Caco-2 (cell line): ENCODE measurements around the gene ZNF277. TPM values are rescaled to one million over a fixed set of nuclear protein-coding genes. Genes with fewer than 3 reads are reported as not detected.

Experiments
- BruUV-seq: library from RNA; stranded (reverse); fragments of 400-500 nt; replicated peaks from 2 replicates; lab custom pipeline; 2021; lab: Mats Ljungman, UMichigan
- CTCF ChIA-PET: fragments of 300-600 bp; sonication (Branson Sonifier 250); formaldehyde crosslinking; loops from one replicate; lab custom pipeline; 2022; ENCODE audit warnings: antibody characterized with exemption; lab: Charles Lee
- POLR2A ChIA-PET: fragments of 300-600 bp; sonication (Branson Sonifier 250); formaldehyde crosslinking; loops from one replicate; lab custom pipeline; 2022; ENCODE audit warnings: antibody characterized with exemption; lab: Charles Lee
- DNase-seq, 2 experiments: peaks; one replicate each; pipeline versions ENCODE4 v3.0.0 to v3.0.0-alpha.2; 2020 to 2022
- H3K27me3 ChIP-seq: replicated peaks from 2 replicates; pipeline ENCODE4 v1.6.0; 2011; ENCODE audit warnings: low read length; ENCODE audit not compliant: control insufficient read depth, insufficient read depth
- H3K36me3 ChIP-seq: 2 replicates; pipeline ENCODE4 v1.5.1; 2011; ENCODE audit warnings: low read length; ENCODE audit not compliant: control insufficient read depth, insufficient read depth
- H3K4me1 ChIP-seq: fragments of 250-450 bp; sonication (Bioruptor Pico); 2 replicates; pipeline ENCODE4 v1.5.1; 2020; ENCODE audit warnings: mild to moderate bottlenecking
- H3K4me3 ChIP-seq: 2 replicates; pipeline ENCODE4 v1.5.1; 2011; ENCODE audit warnings: low read depth, mild to moderate bottlenecking, control low read depth, low read length
- H3K9me3 ChIP-seq: fragments of 250-450 bp; sonication (Bioruptor Pico); 2 replicates; pipeline ENCODE4 v1.5.1; 2020; ENCODE audit warnings: mild to moderate bottlenecking, moderate library complexity
- H3K27ac Mint-ChIP-seq: one replicate; pipeline ENCODE4 v1.8.0; 2022; ENCODE audit warnings: mixed read lengths; ENCODE audit not compliant: unreplicated experiment
- H3K27me3 Mint-ChIP-seq: one replicate; pipeline ENCODE4 v1.8.0; 2022; ENCODE audit warnings: mixed read lengths; ENCODE audit not compliant: insufficient read depth, unreplicated experiment
- H3K36me3 Mint-ChIP-seq: one replicate; pipeline ENCODE4 v1.8.0; 2022; ENCODE audit warnings: mild to moderate bottlenecking, mixed read lengths; ENCODE audit not compliant: insufficient read depth, unreplicated experiment
- H3K4me1 Mint-ChIP-seq: one replicate; pipeline ENCODE4 v1.8.0; 2022; ENCODE audit warnings: low read depth, mixed read lengths; ENCODE audit not compliant: unreplicated experiment
- H3K4me3 Mint-ChIP-seq: one replicate; pipeline ENCODE4 v1.8.0; 2022; ENCODE audit warnings: mild to moderate bottlenecking, moderate library complexity, mixed read lengths; ENCODE audit not compliant: unreplicated experiment
- H3K9me3 Mint-ChIP-seq: one replicate; pipeline ENCODE4 v1.8.0; 2022; ENCODE audit warnings: mixed read lengths; ENCODE audit not compliant: unreplicated experiment
- intact Hi-C: fragments of 100-400 bp; cut with micrococcal nuclease; formaldehyde crosslinking; loops from one replicate; pipeline ENCODE4 v1.10.0; 2022; ENCODE audit not compliant: unreplicated experiment
- total RNA-seq: library from RNA; stranded (reverse); gene quantifications from 2 replicates; pipeline ENCODE4 v1.2.3, GENCODE V29; 2022
- TF ChIP-seq, protein P1 (sequence below), 2 experiments: fragments of 200-600 bp in 1 of 2; IDR thresholded peaks; 1 replicate in 1 of 2; 2 replicates in 1 of 2; pipeline versions ENCODE4 v1.5.1 to v1.8.0; 2011 to 2022; ENCODE audit warnings: antibody characterized with exemption in 1 of 2, control low read depth in 1 of 2, inconsistent platforms in 1 of 2, low read depth in 1 of 2, low read length in 1 of 2, mild to moderate bottlenecking in 1 of 2, moderate library complexity in 1 of 2; ENCODE audit not compliant: insufficient read depth in 1 of 2, severe bottlenecking in 1 of 2, unreplicated experiment in 1 of 2

Gene ZNF277
- total RNA-seq, 1 experiment from 2014 or later: 22.8 TPM

DNA sequence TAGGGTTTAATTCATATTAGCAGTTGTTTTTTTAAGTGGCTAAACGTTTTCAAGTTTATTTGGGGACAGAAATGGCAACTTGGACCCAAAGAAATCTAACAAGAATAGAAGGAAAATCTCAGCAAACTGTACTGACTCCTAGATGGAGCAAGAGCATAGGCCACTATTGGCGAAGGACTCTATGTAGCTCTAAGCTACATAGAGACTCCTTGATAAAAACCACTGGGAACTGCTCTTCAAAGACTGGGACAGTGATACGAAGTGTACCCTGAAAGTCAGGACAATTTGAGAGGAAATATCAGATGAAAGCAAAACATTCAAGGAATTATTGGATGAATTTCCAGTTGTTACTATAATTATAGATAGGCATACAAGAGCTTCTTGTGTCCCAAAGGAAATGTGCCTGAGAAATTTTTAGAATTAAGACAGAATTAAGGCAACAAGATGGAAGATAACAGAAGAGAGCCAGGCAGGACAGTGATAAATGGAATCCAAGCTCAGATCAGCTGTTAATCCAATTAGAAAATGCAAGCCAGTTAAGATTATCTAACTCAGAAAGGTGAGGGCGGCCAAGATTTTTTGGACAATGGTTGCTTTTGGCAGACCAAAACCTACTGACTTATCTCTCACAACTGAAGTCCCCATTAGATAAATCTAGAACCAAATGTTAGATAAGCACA, 140.0 kb downstream of the ZNF277 start:
- Histone ChIP-seq H3K4me3 (no peak overlapping the region), H3K36me3 (no peaks in the 10 kb centered on the region), H3K4me1 (no peaks in the 10 kb centered on the region), H3K9me3 (no peaks in the 10 kb centered on the region), H3K27me3 (no peaks in the 10 kb centered on the region)
- TF ChIP-seq, protein P1, sequence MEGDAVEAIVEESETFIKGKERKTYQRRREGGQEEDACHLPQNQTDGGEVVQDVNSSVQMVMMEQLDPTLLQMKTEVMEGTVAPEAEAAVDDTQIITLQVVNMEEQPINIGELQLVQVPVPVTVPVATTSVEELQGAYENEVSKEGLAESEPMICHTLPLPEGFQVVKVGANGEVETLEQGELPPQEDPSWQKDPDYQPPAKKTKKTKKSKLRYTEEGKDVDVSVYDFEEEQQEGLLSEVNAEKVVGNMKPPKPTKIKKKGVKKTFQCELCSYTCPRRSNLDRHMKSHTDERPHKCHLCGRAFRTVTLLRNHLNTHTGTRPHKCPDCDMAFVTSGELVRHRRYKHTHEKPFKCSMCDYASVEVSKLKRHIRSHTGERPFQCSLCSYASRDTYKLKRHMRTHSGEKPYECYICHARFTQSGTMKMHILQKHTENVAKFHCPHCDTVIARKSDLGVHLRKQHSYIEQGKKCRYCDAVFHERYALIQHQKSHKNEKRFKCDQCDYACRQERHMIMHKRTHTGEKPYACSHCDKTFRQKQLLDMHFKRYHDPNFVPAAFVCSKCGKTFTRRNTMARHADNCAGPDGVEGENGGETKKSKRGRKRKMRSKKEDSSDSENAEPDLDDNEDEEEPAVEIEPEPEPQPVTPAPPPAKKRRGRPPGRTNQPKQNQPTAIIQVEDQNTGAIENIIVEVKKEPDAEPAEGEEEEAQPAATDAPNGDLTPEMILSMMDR (IDR thresholded peaks at IDR 0.05; ENCODE audit: insufficient read depth in 1 of 2, low read depth in 1 of 2, low read length in 1 of 2, severe bottlenecking in 1 of 2, unreplicated experiment in 1 of 2): no peak
- POLR2A ChIA-PET: no interaction called here
- BruUV-seq: no TSS peak
- Mint-ChIP-seq H3K4me1 (no peaks in the 10 kb centered on the region), H3K9me3 (no peaks in the 10 kb centered on the region), H3K27me3 (no peaks in the 10 kb centered on the region), H3K27ac (no peak overlapping the region), H3K36me3 (peaks cover 13% of the 10 kb centered on the region), H3K4me3 (no peak overlapping the region)
- no peak for DNase-seq
- CTCF ChIA-PET: no interaction called here
- intact Hi-C loops: no loop called here

DNA sequence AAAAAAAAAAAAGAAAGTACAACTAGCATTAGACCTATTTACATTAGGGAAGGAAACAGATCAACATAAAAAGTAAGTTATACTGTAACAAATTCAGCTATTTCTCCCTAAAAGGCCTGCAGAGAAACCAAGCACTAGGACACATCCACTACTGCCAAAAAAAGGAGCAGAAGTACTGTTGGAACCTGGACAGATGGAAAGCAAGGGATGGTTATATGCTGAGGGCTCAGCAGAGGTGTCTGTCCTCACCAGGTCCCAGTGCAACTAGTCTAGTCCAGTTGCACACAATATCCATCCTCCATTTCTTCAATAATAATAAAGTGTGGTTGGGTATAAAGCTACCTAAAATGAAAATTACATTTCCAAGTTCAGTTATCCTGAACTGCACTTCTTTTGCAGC, 140.6 kb downstream of the ZNF277 start:
- Histone ChIP-seq H3K4me3 (no peak overlapping the region), H3K9me3 (no peaks in the 10 kb centered on the region), H3K27me3 (no peaks in the 10 kb centered on the region), H3K36me3 (no peaks in the 10 kb centered on the region), H3K4me1 (no peaks in the 10 kb centered on the region)
- no TSS peak for BruUV-seq
- intact Hi-C loops: no loop called here
- CTCF ChIA-PET: no interaction called here
- Mint-ChIP-seq H3K9me3 (no peaks in the 10 kb centered on the region), H3K27ac (no peak overlapping the region), H3K36me3 (peaks cover 13% of the 10 kb centered on the region), H3K27me3 (no peaks in the 10 kb centered on the region), H3K4me1 (no peaks in the 10 kb centered on the region), H3K4me3 (no peak overlapping the region)
- TF ChIP-seq, protein P1 (IDR thresholded peaks at IDR 0.05; ENCODE audit: insufficient read depth in 1 of 2, low read depth in 1 of 2, low read length in 1 of 2, severe bottlenecking in 1 of 2, unreplicated experiment in 1 of 2): no peak
- POLR2A ChIA-PET: no interaction called here
- no peak for DNase-seq

DNA sequence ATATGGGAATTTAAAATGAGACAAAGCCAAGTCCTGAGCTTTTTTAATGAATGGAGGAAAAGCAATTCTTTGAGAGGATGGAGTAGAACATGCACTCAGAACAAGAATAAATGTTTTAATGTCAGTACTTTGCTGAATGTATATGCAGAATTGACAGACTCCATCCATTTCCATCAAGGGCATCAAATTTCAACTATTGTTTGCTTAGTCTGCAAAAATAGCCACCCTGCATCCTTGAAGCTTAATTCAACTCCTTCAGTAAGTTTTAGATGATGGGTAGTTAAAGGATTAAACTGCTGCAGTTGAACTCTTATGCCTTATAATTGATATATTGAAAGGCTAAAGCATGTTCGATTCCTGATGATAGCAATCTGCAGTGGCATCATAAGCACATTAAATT, 144.1 kb downstream of the ZNF277 start:
- CTCF ChIA-PET: no interaction called here
- no peak overlapping the region for H3K4me3 Mint-ChIP-seq
- BruUV-seq: no TSS peak
- no peaks in the 10 kb centered on the region for H3K36me3 Mint-ChIP-seq
- POLR2A ChIA-PET: no interaction called here
- Histone ChIP-seq H3K9me3 (no peaks in the 10 kb centered on the region), H3K4me1 (no peaks in the 10 kb centered on the region), H3K4me3 (no peak overlapping the region), H3K36me3 (no peaks in the 10 kb centered on the region), H3K27me3 (no peaks in the 10 kb centered on the region)
- no peaks in the 10 kb centered on the region for H3K9me3 Mint-ChIP-seq
- intact Hi-C loops: no loop called here
- H3K4me1 Mint-ChIP-seq: no peaks in the 10 kb centered on the region
- DNase-seq: no peak
- no peak overlapping the region for H3K27ac Mint-ChIP-seq
- TF ChIP-seq, protein P1 (IDR thresholded peaks at IDR 0.05; ENCODE audit: insufficient read depth in 1 of 2, low read depth in 1 of 2, low read length in 1 of 2, severe bottlenecking in 1 of 2, unreplicated experiment in 1 of 2): no peak
- H3K27me3 Mint-ChIP-seq: no peaks in the 10 kb centered on the region
